GM12892 (cell line): Measurements from ENCODE around the gene IMPG1.

Experiments used
- POLR2A ChIP-seq: IDR thresholded peaks from 2 replicates; pipeline ENCODE4 v1.6.1; 2011; ENCODE audit warnings: low read depth, low read length, control low read depth
- POLR2AphosphoS5 ChIP-seq: IDR thresholded peaks from 2 replicates; pipeline ENCODE4 v1.6.1; 2011; ENCODE audit warnings: low read depth, low read length, control low read depth
- TAF1 ChIP-seq: IDR thresholded peaks from 2 replicates; pipeline ENCODE4 v1.6.1; 2011; ENCODE audit warnings: low read depth, mild to moderate bottlenecking, control low read depth, low read length, borderline replicate concordance

- TF ChIP-seq TAF1: no peak
- no peak for TF ChIP-seq POLR2AphosphoS5
- TF ChIP-seq POLR2A: no peak
These were observed 159.4 kb downstream of the IMPG1 start for GRCh38 chr6:75913040-75913439.
